HG03135 (cell line): Measurements from ENCODE around the gene DSCAM.
"Not testable (repeated sequence)": the region's sequence is repeated elsewhere in the genome, so short reads cannot be mapped to it uniquely, and the experiment has no call there.

Experiments used
- ATAC-seq: cut with Tn5 transposase; IDR thresholded peaks from one replicate; pipeline ENCODE4 v1.9.1; 2021; ENCODE audit warnings: mild to moderate bottlenecking, moderate library complexity; ENCODE audit not compliant: unreplicated experiment

DSCAM gene

GRCh38 chr21:40074198-40074597 lies 772.8 kb downstream of the DSCAM start:
- no peak for ATAC-seq

GRCh38 chr21:40073642-40074041 lies 773.3 kb downstream of the DSCAM start:
- ATAC-seq, result no peak

- no peak for ATAC-seq
Measured at GRCh38 chr21:40070871-40071270, 776.1 kb downstream of the DSCAM start.

- ATAC-seq, result no peak
Measured at GRCh38 chr21:40067751-40068150, 779.2 kb downstream of the DSCAM start.

- ATAC-seq, result no peak
Measured at GRCh38 chr21:40066221-40066620, 780.7 kb downstream of the DSCAM start.

- ATAC-seq, result no peak
Measured at GRCh38 chr21:40060083-40060677, 786.8 kb downstream of the DSCAM start.

- ATAC-seq, result no peak
Measured at GRCh38 chr21:40057331-40057730, 789.6 kb downstream of the DSCAM start.

- ATAC-seq, result no peak
Measured at GRCh38 chr21:40056031-40056430, 790.9 kb downstream of the DSCAM start.

- ATAC-seq, result no peak
Measured at GRCh38 chr21:40054403-40054802, 792.6 kb downstream of the DSCAM start.

- ATAC-seq, result no peak
Measured at GRCh38 chr21:40053007-40053406, 794.0 kb downstream of the DSCAM start.

GRCh38 chr21:40052276-40052675 lies 794.7 kb downstream of the DSCAM start:
- no peak for ATAC-seq

GRCh38 chr21:40051801-40052200 lies 795.2 kb downstream of the DSCAM start:
- ATAC-seq, result no peak

- no peak for ATAC-seq
Measured at GRCh38 chr21:40049931-40050290, 797.0 kb downstream of the DSCAM start.

- ATAC-seq, result no peak
Measured at GRCh38 chr21:40049031-40049930, 797.7 kb downstream of the DSCAM start.

- ATAC-seq, result no peak
Measured at GRCh38 chr21:40047993-40048730, 798.8 kb downstream of the DSCAM start.

GRCh38 chr21:40047211-40047610 lies 799.7 kb downstream of the DSCAM start:
- ATAC-seq, result no peak

- no peak for ATAC-seq
Measured at GRCh38 chr21:40043866-40044265, 803.1 kb downstream of the DSCAM start.

- no peak for ATAC-seq
Measured at GRCh38 chr21:40043423-40043822, 803.5 kb downstream of the DSCAM start.

GRCh38 chr21:40041446-40041845 lies 805.5 kb downstream of the DSCAM start:
- ATAC-seq, result no peak

GRCh38 chr21:40033156-40033782 lies 813.7 kb downstream of the DSCAM start:
- not testable (repeated sequence) for ATAC-seq

GRCh38 chr21:40029888-40030287 lies 817.1 kb downstream of the DSCAM start:
- ATAC-seq, result no peak
